ENCODE measurements around the gene YEATS4.

DNA sequence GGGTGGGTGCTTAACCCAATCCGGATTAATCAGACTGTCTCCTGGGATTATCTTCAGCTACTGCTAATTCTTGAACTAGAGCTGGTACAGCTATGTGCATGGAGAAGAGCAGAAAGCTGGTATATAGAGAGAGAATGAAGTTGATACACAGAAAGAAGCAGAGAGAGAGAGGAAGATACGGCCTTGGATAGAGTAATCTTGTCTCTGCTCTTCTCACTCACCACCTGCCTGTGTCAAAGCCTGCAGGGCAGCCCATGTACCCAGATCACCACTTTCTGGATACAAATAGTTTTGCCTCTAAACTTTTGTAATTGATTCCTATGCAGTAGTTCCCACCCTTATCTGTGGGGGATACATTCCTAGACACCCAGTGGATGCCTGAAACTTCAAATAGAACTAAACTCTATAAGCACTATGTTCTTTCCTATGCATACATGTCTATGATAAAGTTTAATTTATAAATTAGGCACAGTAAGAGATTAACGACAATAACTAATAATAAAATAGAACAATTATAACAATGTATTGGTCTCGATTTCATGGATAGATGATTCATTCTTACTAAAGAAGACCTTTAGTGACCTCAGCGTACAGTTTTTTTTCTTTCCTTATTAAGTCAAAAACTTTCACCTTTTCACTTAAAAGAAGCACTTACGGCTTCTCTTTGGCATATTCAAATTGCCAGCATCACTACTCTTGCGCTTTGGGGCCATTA, 45.5 kb downstream of the YEATS4 start:
- TF ChIP-seq, protein P1, sequence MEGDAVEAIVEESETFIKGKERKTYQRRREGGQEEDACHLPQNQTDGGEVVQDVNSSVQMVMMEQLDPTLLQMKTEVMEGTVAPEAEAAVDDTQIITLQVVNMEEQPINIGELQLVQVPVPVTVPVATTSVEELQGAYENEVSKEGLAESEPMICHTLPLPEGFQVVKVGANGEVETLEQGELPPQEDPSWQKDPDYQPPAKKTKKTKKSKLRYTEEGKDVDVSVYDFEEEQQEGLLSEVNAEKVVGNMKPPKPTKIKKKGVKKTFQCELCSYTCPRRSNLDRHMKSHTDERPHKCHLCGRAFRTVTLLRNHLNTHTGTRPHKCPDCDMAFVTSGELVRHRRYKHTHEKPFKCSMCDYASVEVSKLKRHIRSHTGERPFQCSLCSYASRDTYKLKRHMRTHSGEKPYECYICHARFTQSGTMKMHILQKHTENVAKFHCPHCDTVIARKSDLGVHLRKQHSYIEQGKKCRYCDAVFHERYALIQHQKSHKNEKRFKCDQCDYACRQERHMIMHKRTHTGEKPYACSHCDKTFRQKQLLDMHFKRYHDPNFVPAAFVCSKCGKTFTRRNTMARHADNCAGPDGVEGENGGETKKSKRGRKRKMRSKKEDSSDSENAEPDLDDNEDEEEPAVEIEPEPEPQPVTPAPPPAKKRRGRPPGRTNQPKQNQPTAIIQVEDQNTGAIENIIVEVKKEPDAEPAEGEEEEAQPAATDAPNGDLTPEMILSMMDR (IDR thresholded peaks at IDR 0.05), result no peak
- TF ChIP-seq POLR2A (IDR thresholded peaks at IDR 0.05), result no peak

All from gastroesophageal sphincter (tissue), 3 donors.